ENCODE measurements around the gene KRT24. TPM values are rescaled to one million over a fixed set of nuclear protein-coding genes. Genes with fewer than 3 reads are reported as not detected.
"Not testable (repeated sequence)": the region's sequence is repeated elsewhere in the genome, so short reads cannot be mapped to it uniquely, and the experiment has no call there.

KRT24 gene
- total RNA-seq = 1 to 10 TPM in 1 of 2 donors, under 1 TPM in 1; 0.46 to 1.3 TPM
- long read RNA-seq, partial matches to known transcripts = 1 of 2 reads
- long read RNA-seq, other reads (novel, unspliced or antisense) = 0 of 2 reads

GRCh38 chr17:40703652-40704051 is at the start of gene KRT24:
TSS of gene KRT24 (minus strand) at chr17:40703752. CDS start at chr17:40703693, 59 bp downstream.
- ATAC-seq (no peak), DNase-seq (no peak)
- intact Hi-C loops (cut with DNase I, micrococcal nuclease) = no loop called here

- DNase-seq = no peak
- ATAC-seq = no peak
- intact Hi-C loops (cut with DNase I, micrococcal nuclease) = no loop called here
Measured at GRCh38 chr17:40751065-40751464, 47.5 kb upstream of the KRT24 start.

GRCh38 chr17:40750391-40750790 is 46.8 kb upstream of the KRT24 start:
- intact Hi-C loops (cut with DNase I, micrococcal nuclease) = no loop called here
- no peak for ATAC-seq

GRCh38 chr17:40748666-40749065 is 45.1 kb upstream of the KRT24 start:
- ATAC-seq; intact Hi-C loops (cut with DNase I, micrococcal nuclease): not testable (repeated sequence)

More at GRCh38 chr17:40750391-40750790, 46.8 kb upstream of the KRT24 start:
- DNase-seq = no peak

GRCh38 chr17:40738553-40738952 is 35.0 kb upstream of the KRT24 start:
- intact Hi-C loops (cut with DNase I, micrococcal nuclease) = no loop called here
- no peak for DNase-seq
- ATAC-seq = no peak

More at GRCh38 chr17:40748666-40749065, 45.1 kb upstream of the KRT24 start:
- not testable (repeated sequence) for DNase-seq

- no peak for DNase-seq
- ATAC-seq = no peak
- intact Hi-C loops (cut with DNase I, micrococcal nuclease) = no loop called here
Measured at GRCh38 chr17:40735016-40735415, 31.5 kb upstream of the KRT24 start.

- no peak for DNase-seq
- intact Hi-C loops (cut with DNase I, micrococcal nuclease) = no loop called here
- no peak for ATAC-seq
Measured at GRCh38 chr17:40734018-40734417, 30.5 kb upstream of the KRT24 start.

GRCh38 chr17:40730970-40731369 is 27.4 kb upstream of the KRT24 start:
- DNase-seq = no peak
- intact Hi-C loops (cut with DNase I, micrococcal nuclease) = no loop called here
- ATAC-seq = no peak

- ATAC-seq (no peak), DNase-seq (no peak)
- intact Hi-C loops (cut with DNase I, micrococcal nuclease) = no loop called here
Measured at GRCh38 chr17:40727447-40728231, 24.1 kb upstream of the KRT24 start.

- intact Hi-C loops (cut with DNase I, micrococcal nuclease) = no loop called here
- DNase-seq = no peak
- ATAC-seq = peak; percentile 36
Measured at GRCh38 chr17:40726919-40727318, 23.4 kb upstream of the KRT24 start.

- DNase-seq (no peak), ATAC-seq (no peak)
- intact Hi-C loops (cut with DNase I, micrococcal nuclease) = no loop called here
Measured at GRCh38 chr17:40724656-40725055, 21.1 kb upstream of the KRT24 start.

- no peak for ATAC-seq
- no peak for DNase-seq
- intact Hi-C loops (cut with DNase I, micrococcal nuclease) = no loop called here
Measured at GRCh38 chr17:40722241-40722640, 18.7 kb upstream of the KRT24 start.

GRCh38 chr17:40720899-40721298 is 17.3 kb upstream of the KRT24 start:
- DNase-seq (no peak), ATAC-seq (no peak)
- intact Hi-C loops (cut with DNase I, micrococcal nuclease) = no loop called here

- ATAC-seq = no peak
- intact Hi-C loops (cut with DNase I, micrococcal nuclease) = no loop called here
- DNase-seq = no peak
Measured at GRCh38 chr17:40718930-40719329, 15.4 kb upstream of the KRT24 start.

- no peak for ATAC-seq
- no peak for DNase-seq
- intact Hi-C loops (cut with DNase I, micrococcal nuclease) = no loop called here
Measured at GRCh38 chr17:40717776-40718175, 14.2 kb upstream of the KRT24 start.

GRCh38 chr17:40714473-40714872 is 10.9 kb upstream of the KRT24 start:
- ATAC-seq (no peak), DNase-seq (no peak)
- intact Hi-C loops (cut with DNase I, micrococcal nuclease) = no loop called here

- DNase-seq = no peak
- ATAC-seq = no peak
- intact Hi-C loops (cut with DNase I, micrococcal nuclease) = no loop called here
Measured at GRCh38 chr17:40707745-40708144, 4.2 kb upstream of the KRT24 start.

GRCh38 chr17:40705584-40705983 is 2.0 kb upstream of the KRT24 start:
- ATAC-seq = no peak

GRCh38 chr17:40702271-40702670 is 1.3 kb downstream of the KRT24 start:
- DNase-seq (no peak), ATAC-seq (no peak)
- intact Hi-C loops (cut with DNase I, micrococcal nuclease) = no loop called here

More at GRCh38 chr17:40705584-40705983, 2.0 kb upstream of the KRT24 start:
- intact Hi-C loops (cut with DNase I, micrococcal nuclease) = no loop called here
- no peak for DNase-seq

- DNase-seq = no peak
- ATAC-seq = no peak
- intact Hi-C loops (cut with DNase I, micrococcal nuclease) = no loop called here
Measured at GRCh38 chr17:40699853-40700252, 3.7 kb downstream of the KRT24 start.

- ATAC-seq (no peak), DNase-seq (no peak)
- intact Hi-C loops (cut with DNase I, micrococcal nuclease) = no loop called here
Measured at GRCh38 chr17:40699371-40699770, 4.2 kb downstream of the KRT24 start.

Data from left colon (tissue), 2 donors.